GM23248 (cell line): ENCODE measurements around the gene POU5F2. TPM values are rescaled to one million over a fixed set of nuclear protein-coding genes. Genes with fewer than 3 reads are reported as not detected.

Experiments
- DNase-seq: peaks from one replicate; pipeline ENCODE4 v3.0.0-alpha.2; 2015
- H2AFZ ChIP-seq: fragments of 200-600 bp; sonication (generic); 2 replicates; pipeline ENCODE4 v1.6.1; 2016; ENCODE audit warnings: antibody characterized with exemption
- H3F3A ChIP-seq: fragments of 200-600 bp; sonication (generic); 2 replicates; pipeline ENCODE4 v1.6.1; 2016; ENCODE audit warnings: mild to moderate bottlenecking, antibody characterized with exemption, mixed run types; ENCODE audit not compliant: insufficient read depth
- H3K27ac ChIP-seq: fragments of 200-600 bp; sonication (generic); 2 replicates; pipeline ENCODE4 v1.5.1; 2016; ENCODE audit warnings: mild to moderate bottlenecking
- H3K27me3 ChIP-seq: fragments of 200-600 bp; sonication (generic); replicated peaks from 2 replicates; pipeline ENCODE4 v1.6.1; 2016; ENCODE audit warnings: mild to moderate bottlenecking; ENCODE audit not compliant: insufficient read depth
- H3K36me3 ChIP-seq: fragments of 200-600 bp; sonication (generic); 2 replicates; pipeline ENCODE4 v1.6.1; 2016; ENCODE audit warnings: low read depth, mild to moderate bottlenecking
- H3K4me1 ChIP-seq: fragments of 200-600 bp; sonication (generic); 2 replicates; pipeline ENCODE4 v1.6.1; 2016; ENCODE audit warnings: mild to moderate bottlenecking; ENCODE audit not compliant: insufficient read depth
- H3K4me2 ChIP-seq: fragments of 200-600 bp; sonication (generic); one replicate; pipeline ENCODE4 v1.6.1; 2016; ENCODE audit warnings: mild to moderate bottlenecking; ENCODE audit not compliant: unreplicated experiment
- H3K4me3 ChIP-seq: fragments of 200-600 bp; sonication (generic); 2 replicates; pipeline ENCODE4 v1.5.1; 2016; ENCODE audit warnings: mild to moderate bottlenecking
- H3K79me2 ChIP-seq: fragments of 200-600 bp; sonication (generic); 2 replicates; pipeline ENCODE4 v1.6.1; 2016; ENCODE audit warnings: mild to moderate bottlenecking; ENCODE audit not compliant: insufficient read depth
- H3K9ac ChIP-seq: fragments of 200-600 bp; sonication (generic); 2 replicates; pipeline ENCODE4 v1.6.1; 2016; ENCODE audit warnings: mild to moderate bottlenecking
- H3K9me2 ChIP-seq: fragments of 200-600 bp; sonication (generic); 2 replicates; pipeline ENCODE4 v1.6.1; 2016; ENCODE audit warnings: mixed run types, mild to moderate bottlenecking, moderate library complexity; ENCODE audit not compliant: insufficient read depth
- H3K9me3 ChIP-seq: fragments of 200-600 bp; sonication (generic); one replicate; pipeline ENCODE4 v1.6.1; 2017; ENCODE audit warnings: low read depth
- H4K20me1 ChIP-seq: fragments of 200-600 bp; sonication (generic); 2 replicates; pipeline ENCODE4 v1.6.0; 2016; ENCODE audit not compliant: insufficient read depth
- EZH2 ChIP-seq: fragments of 200-600 bp; sonication (generic); IDR thresholded peaks from 2 replicates; pipeline ENCODE4 v1.6.1; 2018; ENCODE audit warnings: antibody characterized with exemption, mild to moderate bottlenecking; ENCODE audit not compliant: insufficient read depth, poor library complexity, severe bottlenecking
- EZH2phosphoT487 ChIP-seq: fragments of 200-600 bp; sonication (generic); IDR thresholded peaks from 2 replicates; pipeline ENCODE4 v1.6.1; 2018; ENCODE audit warnings: antibody characterized with exemption, moderate library complexity, mild to moderate bottlenecking, low read depth; ENCODE audit not compliant: insufficient read depth
- WGBS, 2 experiments: methylation state at CpG; one replicate each; pipeline ENCODE4 v1.1.6; 2015 to 2017; ENCODE audit warnings: low lambda C conversion rate in 2 of 2, low coverage in 1 of 2; ENCODE audit errors: missing lambda C conversion rate in 2 of 2; 5-methylcytosine and 5-hydroxymethylcytosine counted together
- in situ Hi-C: fragments of 300-500 bp; cut with MboI; formaldehyde crosslinking; loops from 2 replicates; pipeline ENCODE4 v1.15.0; 2020
- polyA plus RNA-seq: library from polyadenylated mRNA; unstranded; fragments of >200 nt; fragmentation: Nextera tagmentation; extraction: Ambion mirVana; gene quantifications from 2 replicates; pipeline ENCODE4 v1.2.1, GENCODE V29; 2016
- total RNA-seq: library from RNA; depleted of rRNA; stranded (reverse); fragments of >200 nt; shearing (Covaris generic); gene quantifications from 2 replicates; pipeline ENCODE4 v1.2.3, GENCODE V29; 2014; rRNA removed

Gene POU5F2
- total and polyA plus RNA-seq, 2 experiments from 2014 or later, result 0.16 to 0.32 TPM

- no peak for DNase-seq
- no peaks in the 10 kb centered on the region for H3K9me3 ChIP-seq
- in situ Hi-C loops, result no loop called here
- no peak overlapping the region for H3K4me3 ChIP-seq
- no peaks in the 10 kb centered on the region for H4K20me1 ChIP-seq
- H3K9ac ChIP-seq, result no peak overlapping the region
- H3K4me2 ChIP-seq, result no peak overlapping the region
- no peaks in the 10 kb centered on the region for H3K79me2 ChIP-seq
- H2AFZ ChIP-seq, result no peak overlapping the region
- TF ChIP-seq EZH2phosphoT487, result no peak
- no peak for TF ChIP-seq EZH2
- H3K4me1 ChIP-seq, result no peaks in the 10 kb centered on the region
- 96 to 100% methylated on average over 2 of the region's 2 CpGs for WGBS, 2 experiments
- no peaks in the 10 kb centered on the region for H3K9me2 ChIP-seq
- no peak overlapping the region for H3K27ac ChIP-seq
- H3K36me3 ChIP-seq, result no peaks in the 10 kb centered on the region
- no peaks in the 10 kb centered on the region for H3F3A ChIP-seq
- H3K27me3 ChIP-seq, result no peaks in the 10 kb centered on the region
Measured at GRCh38 chr5:93715327-93715726, 26.1 kb downstream of the POU5F2 start.

GRCh38 chr5:93708442-93708841 lies 33.0 kb downstream of the POU5F2 start:
- 97 to 98% methylated on average over 6 of the region's 6 CpGs for WGBS, 2 experiments
- Histone ChIP-seq H3F3A (no peaks in the 10 kb centered on the region), H3K9me2 (no peaks in the 10 kb centered on the region), H3K9ac (no peak overlapping the region), H3K4me1 (peaks cover 10% of the 10 kb centered on the region), H4K20me1 (no peaks in the 10 kb centered on the region), H3K27ac (no peak overlapping the region), H3K4me3 (no peak overlapping the region), H3K9me3 (no peaks in the 10 kb centered on the region), H3K27me3 (no peaks in the 10 kb centered on the region), H3K79me2 (no peaks in the 10 kb centered on the region), H2AFZ (no peak overlapping the region), H3K4me2 (no peak overlapping the region), H3K36me3 (no peaks in the 10 kb centered on the region)
- in situ Hi-C loops, result no loop called here
- TF ChIP-seq EZH2phosphoT487 (no peak), EZH2 (no peak)
- DNase-seq, result no peak

- H3K9me2 ChIP-seq, result no peaks in the 10 kb centered on the region
- H3K27me3 ChIP-seq, result no peaks in the 10 kb centered on the region
- peak overlapping the region; percentile 3 for H3K4me2 ChIP-seq
- H3K4me3 ChIP-seq, result no peak overlapping the region
- H3K9me3 ChIP-seq, result no peaks in the 10 kb centered on the region
- H3F3A ChIP-seq, result no peaks in the 10 kb centered on the region
- H2AFZ ChIP-seq, result no peak overlapping the region
- H4K20me1 ChIP-seq, result no peaks in the 10 kb centered on the region
- WGBS, 2 experiments, result 82 to 85% methylated on average over 1 of the region's 1 CpG
- H3K36me3 ChIP-seq, result no peaks in the 10 kb centered on the region
- in situ Hi-C loops, result no loop called here
- H3K4me1 ChIP-seq, result peaks cover 10% of the 10 kb centered on the region
- H3K79me2 ChIP-seq, result no peaks in the 10 kb centered on the region
- H3K9ac ChIP-seq, result no peak overlapping the region
- peak; percentile 40 for DNase-seq
- no peak for TF ChIP-seq EZH2
- TF ChIP-seq EZH2phosphoT487, result no peak
- no peak overlapping the region for H3K27ac ChIP-seq
Measured at GRCh38 chr5:93705896-93706295, 35.5 kb downstream of the POU5F2 start.

- H3K27ac ChIP-seq, result no peak overlapping the region
- H3K79me2 ChIP-seq, result no peaks in the 10 kb centered on the region
- H3K9ac ChIP-seq, result no peak overlapping the region
- H2AFZ ChIP-seq, result no peak overlapping the region
- no peak for DNase-seq
- no peaks in the 10 kb centered on the region for H3K36me3 ChIP-seq
- no peaks in the 10 kb centered on the region for H3F3A ChIP-seq
- no peaks in the 10 kb centered on the region for H3K9me3 ChIP-seq
- H3K4me1 ChIP-seq, result peaks cover 10% of the 10 kb centered on the region
- H4K20me1 ChIP-seq, result no peaks in the 10 kb centered on the region
- no peak overlapping the region for H3K4me3 ChIP-seq
- no peaks in the 10 kb centered on the region for H3K9me2 ChIP-seq
- in situ Hi-C loops, result no loop called here
- TF ChIP-seq EZH2, result no peak
- TF ChIP-seq EZH2phosphoT487, result no peak
- H3K27me3 ChIP-seq, result no peaks in the 10 kb centered on the region
- no peak overlapping the region for H3K4me2 ChIP-seq
Measured at GRCh38 chr5:93704996-93705395, 36.4 kb downstream of the POU5F2 start.

GRCh38 chr5:93691997-93692396 lies 49.4 kb downstream of the POU5F2 start:
- Histone ChIP-seq H3K27ac (no peak overlapping the region), H3K4me3 (no peak overlapping the region), H3K27me3 (no peaks in the 10 kb centered on the region), H3K4me2 (no peak overlapping the region), H3K9me2 (no peaks in the 10 kb centered on the region), H3K79me2 (no peaks in the 10 kb centered on the region), H2AFZ (no peak overlapping the region), H4K20me1 (no peaks in the 10 kb centered on the region), H3K9me3 (no peaks in the 10 kb centered on the region), H3F3A (no peaks in the 10 kb centered on the region), H3K4me1 (no peaks in the 10 kb centered on the region), H3K36me3 (no peaks in the 10 kb centered on the region), H3K9ac (no peak overlapping the region)
- TF ChIP-seq EZH2phosphoT487 (no peak), EZH2 (no peak)
- 86 to 89% methylated on average over 4 of the region's 4 CpGs for WGBS, 2 experiments
- no peak for DNase-seq
- in situ Hi-C loops, result no loop called here

Other genes starting within 250 kb of the POU5F2 start
- gene NR2F1-AS1, start 160.4 kb downstream of the POU5F2 start, total RNA-seq, result 8.3 and 13.4 TPM in 2 replicates
- gene NR2F1-AS1, start 160.4 kb downstream of the POU5F2 start, polyA plus RNA-seq, result 33.7 and 36.0 TPM in 2 replicates
- gene NR2F1, start 158.4 kb downstream of the POU5F2 start, total RNA-seq, result 14.3 and 17.1 TPM in 2 replicates
- 4.5 and 5.6 TPM in 2 replicates for gene NR2F1, start 158.4 kb downstream of the POU5F2 start, polyA plus RNA-seq